ENCODE results near the gene SFTPD.

The SFTPD gene

GRCh38 chr10:79944428-79945395 is 4.2 kb downstream of the SFTPD start:
- DNase-seq, result no peak

DNA sequence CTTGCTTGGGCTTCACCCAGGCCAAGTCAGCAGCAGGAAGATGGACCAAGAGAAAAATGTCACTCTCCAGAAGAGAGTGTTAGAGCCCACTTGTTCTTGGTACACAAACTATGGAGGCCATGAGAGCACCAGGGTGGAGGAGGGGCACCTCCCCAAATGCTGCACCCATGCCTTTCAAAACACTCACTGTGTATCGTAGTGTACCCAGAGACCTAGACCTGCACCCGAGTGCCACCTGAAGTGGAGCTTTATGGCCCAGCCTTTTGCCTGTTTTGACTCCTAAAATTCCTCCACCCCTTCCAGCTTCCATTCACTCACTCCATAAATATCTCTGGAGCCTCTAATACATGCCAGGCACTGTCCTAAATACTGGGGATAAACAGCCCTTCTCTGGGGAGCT is 5.0 kb downstream of the SFTPD start:
- no peak for DNase-seq

DNA sequence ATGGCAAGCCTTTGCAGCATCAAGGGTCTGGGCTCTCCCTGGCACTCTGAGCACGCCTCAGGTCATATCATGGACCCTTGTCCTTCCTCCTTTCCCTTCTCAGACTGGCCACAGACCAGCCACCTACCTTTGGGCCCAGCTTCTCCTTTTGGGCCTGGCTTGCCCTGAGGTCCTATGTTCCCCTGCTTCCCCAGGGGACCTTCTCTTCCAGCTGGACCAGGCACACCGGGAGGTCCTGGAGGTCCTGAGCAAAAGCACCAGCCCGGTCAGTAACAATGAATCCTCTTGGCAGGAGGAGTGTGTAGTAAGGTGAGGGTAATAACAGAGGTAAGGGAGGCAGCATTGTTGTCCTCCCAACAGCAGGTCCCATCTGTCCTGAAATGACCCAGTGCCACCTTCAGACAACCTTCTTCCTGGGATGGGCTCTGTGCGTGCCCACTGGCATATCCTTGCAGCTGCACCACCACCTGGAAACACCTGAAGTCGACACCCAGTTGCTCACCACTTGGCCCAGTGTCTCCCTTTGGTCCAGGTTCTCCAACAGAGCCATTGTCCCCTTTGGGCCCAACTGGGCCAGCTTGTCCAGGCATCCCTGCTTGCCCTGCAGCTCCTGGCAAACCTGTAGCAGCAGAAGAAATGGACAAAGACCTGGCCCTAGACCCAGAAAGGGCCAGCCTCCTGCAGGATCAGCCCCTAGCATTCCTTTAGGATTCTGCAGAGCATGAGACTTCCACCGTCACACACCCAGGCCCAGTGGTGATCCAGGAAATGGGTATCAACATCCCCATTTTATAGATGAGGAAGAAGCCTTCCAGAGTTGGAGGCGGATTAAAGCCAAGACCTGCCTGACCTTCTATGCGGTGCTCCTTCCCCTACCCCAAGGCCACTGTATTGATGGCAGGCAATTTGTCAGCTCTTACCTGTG is 6.4 kb downstream of the SFTPD start:
- no peak for DNase-seq

GRCh38 chr10:79941585-79942210 is 7.2 kb downstream of the SFTPD start:
- no peak for DNase-seq

GRCh38 chr10:79941146-79941545 is 7.8 kb downstream of the SFTPD start:
- DNase-seq, result no peak

DNA sequence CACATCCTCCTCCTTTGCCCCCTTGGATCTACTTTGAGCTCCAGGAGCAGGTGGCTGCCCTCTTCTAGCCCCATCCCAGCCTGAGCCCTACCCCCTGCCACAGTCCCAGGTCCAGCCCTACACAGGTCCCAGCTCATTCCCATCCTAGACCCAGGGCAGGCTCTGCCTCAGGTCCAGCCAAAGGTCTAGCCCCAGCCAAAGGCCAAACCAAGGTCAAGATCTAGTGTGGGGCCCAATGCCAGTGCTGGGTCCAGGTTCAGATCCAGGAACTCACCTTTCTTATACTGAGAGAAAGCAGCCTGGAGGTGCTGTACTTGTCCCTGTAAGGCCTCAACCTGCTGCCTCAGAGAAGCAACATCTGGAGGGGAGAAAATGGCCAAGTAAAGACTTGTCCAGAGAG is 8.5 kb downstream of the SFTPD start:
- DNase-seq, result no peak

GRCh38 chr10:79939969-79940368 is 8.9 kb downstream of the SFTPD start:
- no peak for DNase-seq

DNA sequence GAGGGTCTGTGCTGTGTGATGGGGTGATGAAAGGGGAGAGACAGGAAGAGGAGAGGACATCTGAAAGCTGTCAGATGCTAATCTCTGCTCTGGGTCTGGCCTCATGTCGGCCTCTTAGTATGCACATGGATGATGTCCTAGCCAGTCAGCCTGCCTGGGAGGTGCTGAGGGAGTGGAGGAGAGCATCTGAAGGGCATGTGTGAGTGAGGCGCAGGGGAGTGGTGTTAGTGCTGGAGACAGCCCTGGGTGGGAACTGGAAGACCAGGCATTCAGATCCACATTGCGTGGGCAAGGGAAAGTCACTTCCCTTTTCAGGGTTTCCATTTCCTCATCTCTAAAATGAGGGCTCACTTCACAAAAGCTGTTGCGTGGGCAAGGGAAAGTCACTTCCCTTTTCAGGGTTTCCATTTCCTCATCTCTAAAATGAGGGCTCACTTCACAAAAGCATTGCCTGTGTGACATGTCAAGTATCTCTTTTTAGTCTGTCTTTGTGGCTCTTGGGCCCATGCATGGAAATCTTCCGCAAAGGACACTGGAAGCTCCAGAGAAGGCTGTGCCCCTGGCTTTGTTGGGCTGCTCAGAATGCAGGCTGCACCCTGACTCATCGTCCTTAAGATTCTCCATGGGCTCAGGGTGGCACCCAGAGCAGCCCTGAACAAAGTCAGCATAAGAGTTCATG is 10.0 kb downstream of the SFTPD start:
- no peak for DNase-seq

DNA sequence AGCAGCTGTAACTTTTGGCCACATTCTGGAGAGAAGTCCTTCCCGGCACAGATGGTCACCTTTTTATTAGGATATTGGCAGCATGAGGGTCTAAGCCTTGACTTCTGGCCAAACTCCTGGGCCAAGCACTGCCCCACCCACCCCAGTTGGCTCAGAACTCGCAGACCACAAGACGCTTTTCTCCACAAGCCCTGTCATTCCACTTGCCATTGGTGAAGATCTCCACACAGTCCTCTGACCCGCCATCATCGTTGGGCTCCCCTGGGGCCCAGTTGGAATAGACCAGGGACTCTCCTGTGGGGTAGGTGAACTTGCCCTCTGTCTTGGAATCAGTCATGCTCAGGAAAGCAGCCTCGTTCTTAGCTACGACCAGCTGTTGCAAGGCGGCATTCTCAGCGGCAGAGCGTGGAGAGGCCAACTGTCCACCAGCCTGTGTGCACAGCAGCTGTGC is 11.2 kb downstream of the SFTPD start:
- no peak for DNase-seq

- no peak for DNase-seq
These were observed 12.0 kb downstream of the SFTPD start for GRCh38 chr10:79936625-79937615.

GRCh38 chr10:79933961-79934360 is 14.9 kb downstream of the SFTPD start:
- no peak for DNase-seq

DNA sequence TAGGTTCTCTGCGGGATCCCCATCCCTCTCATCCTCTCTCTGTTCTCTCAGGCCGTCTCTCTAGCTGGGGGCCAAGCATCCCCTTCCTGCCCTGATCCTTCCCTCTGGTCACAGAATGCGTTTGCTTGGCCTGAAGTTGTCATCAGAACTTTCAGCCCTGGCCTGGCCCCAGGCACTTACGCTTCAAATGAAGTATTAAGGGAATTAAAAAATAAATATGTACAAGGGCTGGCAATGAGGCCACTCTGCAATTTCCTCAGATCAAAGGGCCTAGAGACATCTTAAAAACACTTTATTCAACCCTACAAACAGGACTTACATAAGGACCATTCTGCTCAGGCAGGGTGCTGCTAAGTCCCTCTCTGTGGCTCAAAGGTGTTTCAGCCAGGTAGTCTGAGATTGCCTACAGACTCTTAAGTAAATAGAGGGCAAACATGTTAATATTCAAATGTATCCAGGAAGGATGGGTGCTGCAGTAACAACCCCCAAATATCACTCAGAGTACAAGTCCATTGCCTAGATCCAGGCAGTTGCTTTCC is 16.0 kb downstream of the SFTPD start:
- no peak for DNase-seq

GRCh38 chr10:79932307-79932706 is 16.6 kb downstream of the SFTPD start:
- DNase-seq, result no peak

DNA sequence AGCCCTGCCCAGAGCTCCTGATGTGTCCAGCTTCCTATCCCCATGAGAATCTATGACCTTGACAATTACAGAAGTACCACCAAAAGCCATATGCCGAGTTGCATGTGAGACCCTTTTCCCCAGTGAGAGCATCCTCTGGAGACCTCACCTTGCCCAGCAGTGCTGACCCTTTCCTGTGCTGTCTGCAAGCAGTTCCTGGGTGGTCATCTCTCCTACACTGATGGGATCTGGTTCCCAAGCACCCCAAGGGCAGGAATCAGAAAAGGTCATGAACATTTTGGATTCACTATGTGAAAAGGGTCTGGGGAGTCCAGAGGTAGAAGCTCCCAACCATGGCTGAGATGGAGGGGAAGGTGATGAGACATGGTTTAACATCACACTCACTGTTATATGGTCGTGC is 18.2 kb downstream of the SFTPD start:
- no peak for DNase-seq

GRCh38 chr10:79930267-79930666 is 18.6 kb downstream of the SFTPD start:
- DNase-seq, result no peak

- DNase-seq, result peak; percentile 92
These were observed 19.4 kb downstream of the SFTPD start for GRCh38 chr10:79929409-79929904.

- DNase-seq, result no peak
These were observed 20.8 kb downstream of the SFTPD start for GRCh38 chr10:79928028-79928583.

GRCh38 chr10:79927111-79927828 is 21.6 kb downstream of the SFTPD start:
- no peak for DNase-seq

GRCh38 chr10:79926037-79926436 is 22.9 kb downstream of the SFTPD start:
- DNase-seq, result no peak

DNA sequence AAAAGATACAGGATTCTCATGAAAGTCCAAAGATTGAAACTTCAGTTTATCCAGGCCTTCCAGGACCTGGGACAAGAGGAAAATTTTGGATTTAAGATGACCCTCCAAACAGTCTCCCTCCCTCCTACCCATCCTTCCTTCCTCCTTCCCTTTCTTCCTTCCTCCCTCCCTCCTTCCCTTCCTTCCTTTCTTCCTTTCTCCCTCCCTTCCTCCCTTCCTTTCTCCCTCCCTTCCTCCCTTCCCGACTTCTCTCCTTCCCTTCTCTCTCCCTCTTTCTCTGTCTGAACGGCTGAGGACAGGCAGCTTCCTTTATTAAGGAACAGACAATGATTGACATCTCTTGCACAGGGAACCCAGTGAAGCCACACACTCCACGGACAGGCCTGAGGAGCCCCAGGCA is 23.3 kb downstream of the SFTPD start:
- DNase-seq, result no peak
